Measurements from ENCODE around the gene ZCCHC10. TPM values are rescaled to one million over a fixed set of nuclear protein-coding genes. Genes with fewer than 3 reads are reported as not detected.
"Not testable (repeated sequence)": the region's sequence is repeated elsewhere in the genome, so short reads cannot be mapped to it uniquely, and the experiment has no call there.

ZCCHC10 gene
- total RNA-seq, 1 experiment from 2014 or later = 23.7 TPM

DNA sequence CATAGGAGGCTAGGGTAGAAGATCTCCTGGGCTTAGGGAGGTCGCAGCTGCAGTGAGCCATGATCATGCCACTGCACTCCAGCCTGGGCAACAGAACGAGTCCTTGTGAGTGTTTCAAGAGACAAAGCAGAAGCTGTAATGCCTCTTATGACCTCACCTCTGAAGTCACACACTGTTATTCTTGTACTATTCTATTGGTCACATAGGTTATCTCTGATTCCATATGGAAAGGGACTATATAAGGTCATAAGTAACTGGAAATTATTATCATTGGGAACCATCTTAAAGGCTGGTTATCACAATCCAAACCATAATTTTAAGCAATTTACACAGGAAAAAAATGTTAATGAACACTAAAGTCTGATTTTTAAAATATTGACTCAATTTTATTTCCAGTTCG is 45.1 kb downstream of the ZCCHC10 start:
- H3K4me1 ChIP-seq (ENCODE audit: low read length) = no peaks in the 10 kb centered on the region
- no peaks in the 10 kb centered on the region for H3K36me3 ChIP-seq (ENCODE audit: insufficient read depth, low read length)
- H3K9ac ChIP-seq (ENCODE audit: low read length) = no peak overlapping the region
- H3K9me2 ChIP-seq (replicated peaks; ENCODE audit: insufficient read depth, low read length) = no peaks in the 10 kb centered on the region
- H3K79me2 ChIP-seq (ENCODE audit: low read length) = no peaks in the 10 kb centered on the region
- H3K9me3 ChIP-seq (ENCODE audit: low read length) = no peaks in the 10 kb centered on the region; the same call in 1 of the 2 replicates
- H3K27me3 ChIP-seq (ENCODE audit: low read length) = no peaks in the 10 kb centered on the region
- H3K4me3 ChIP-seq (ENCODE audit: low read length) = no peak overlapping the region
- no peak overlapping the region for H3K4me2 ChIP-seq (ENCODE audit: low read depth, low read length, poor library complexity, severe bottlenecking)
- no peak overlapping the region for H3K27ac ChIP-seq (ENCODE audit: low read length)
- H4K20me1 ChIP-seq (ENCODE audit: insufficient read depth, low read depth, low read length) = no peaks in the 10 kb centered on the region
- H2AFZ ChIP-seq (ENCODE audit: low read length) = no peak overlapping the region
- DNase-seq = no peak

DNA sequence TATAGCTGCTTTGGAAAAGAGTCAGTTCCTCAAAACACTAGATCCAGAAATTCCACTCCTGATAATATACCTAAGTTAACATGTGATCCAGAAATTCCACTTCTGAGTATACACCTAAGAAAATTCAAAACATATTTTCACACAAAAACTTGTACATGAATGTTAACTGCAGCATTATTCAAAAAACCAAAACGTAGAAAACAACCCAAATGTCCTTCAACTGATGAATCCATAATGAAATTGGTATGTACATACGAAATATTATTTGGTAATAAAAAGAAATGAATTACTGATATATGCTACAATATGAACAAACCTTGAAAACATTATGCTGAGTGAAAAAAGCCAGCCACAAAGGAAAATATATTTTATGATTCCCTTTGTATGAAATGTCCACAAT is 46.4 kb downstream of the ZCCHC10 start:
- H3K4me3 ChIP-seq (ENCODE audit: low read length) = no peak overlapping the region
- no peak overlapping the region for H2AFZ ChIP-seq (ENCODE audit: low read length)
- no peak overlapping the region for H3K27ac ChIP-seq (ENCODE audit: low read length)
- no peaks in the 10 kb centered on the region for H3K9me2 ChIP-seq (replicated peaks; ENCODE audit: insufficient read depth, low read length)
- no peaks in the 10 kb centered on the region for H4K20me1 ChIP-seq (ENCODE audit: insufficient read depth, low read depth, low read length)
- no peaks in the 10 kb centered on the region for H3K27me3 ChIP-seq (ENCODE audit: low read length)
- H3K9me3 ChIP-seq (ENCODE audit: low read length) = no peaks in the 10 kb centered on the region; the same call in 1 of the 2 replicates
- H3K79me2 ChIP-seq (ENCODE audit: low read length) = no peaks in the 10 kb centered on the region
- DNase-seq = no peak
- H3K9ac ChIP-seq (ENCODE audit: low read length) = no peak overlapping the region
- H3K4me1 ChIP-seq (ENCODE audit: low read length) = no peaks in the 10 kb centered on the region
- no peaks in the 10 kb centered on the region for H3K36me3 ChIP-seq (ENCODE audit: insufficient read depth, low read length)
- no peak overlapping the region for H3K4me2 ChIP-seq (ENCODE audit: low read depth, low read length, poor library complexity, severe bottlenecking)

DNA sequence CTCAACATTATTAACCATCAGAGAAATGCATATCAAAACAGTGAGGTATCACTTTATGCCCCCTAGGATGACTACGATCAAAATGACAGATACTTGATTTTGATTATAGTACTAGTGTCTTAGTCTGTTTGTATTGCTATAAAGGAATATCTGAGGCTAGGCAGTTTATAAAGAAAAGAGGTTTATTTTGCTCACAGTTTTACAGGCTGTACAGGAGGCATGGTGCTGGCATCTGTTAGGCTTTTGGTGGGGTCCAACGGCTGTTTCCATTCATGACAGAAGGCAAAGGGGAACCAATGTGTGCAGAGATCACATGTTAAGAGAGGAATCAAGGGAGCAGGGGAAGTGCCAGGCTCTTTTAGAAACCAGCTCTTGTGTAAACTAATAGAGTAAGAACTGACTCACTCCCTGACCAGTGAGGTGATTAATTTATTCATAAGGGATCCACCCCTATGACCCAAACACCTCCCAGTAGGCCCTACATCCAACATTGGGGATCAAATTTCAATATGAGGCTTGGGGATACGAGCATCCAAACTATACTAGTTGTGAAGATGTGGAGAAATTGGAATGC is 46.9 kb downstream of the ZCCHC10 start:
- DNase-seq = no peak
- H3K79me2 ChIP-seq (ENCODE audit: low read length) = no peaks in the 10 kb centered on the region
- no peaks in the 10 kb centered on the region for H3K4me1 ChIP-seq (ENCODE audit: low read length)
- H3K9ac ChIP-seq (ENCODE audit: low read length) = no peak overlapping the region
- H2AFZ ChIP-seq (ENCODE audit: low read length) = no peak overlapping the region
- no peak overlapping the region for H3K27ac ChIP-seq (ENCODE audit: low read length)
- no peaks in the 10 kb centered on the region for H4K20me1 ChIP-seq (ENCODE audit: insufficient read depth, low read depth, low read length)
- H3K9me3 ChIP-seq (ENCODE audit: low read length) = no peaks in the 10 kb centered on the region; the same call in 1 of the 2 replicates
- H3K4me2 ChIP-seq (ENCODE audit: low read depth, low read length, poor library complexity, severe bottlenecking) = no peak overlapping the region
- H3K36me3 ChIP-seq (ENCODE audit: insufficient read depth, low read length) = no peaks in the 10 kb centered on the region
- no peaks in the 10 kb centered on the region for H3K9me2 ChIP-seq (replicated peaks; ENCODE audit: insufficient read depth, low read length)
- H3K27me3 ChIP-seq (ENCODE audit: low read length) = no peaks in the 10 kb centered on the region
- H3K4me3 ChIP-seq (ENCODE audit: low read length) = no peak overlapping the region

DNA sequence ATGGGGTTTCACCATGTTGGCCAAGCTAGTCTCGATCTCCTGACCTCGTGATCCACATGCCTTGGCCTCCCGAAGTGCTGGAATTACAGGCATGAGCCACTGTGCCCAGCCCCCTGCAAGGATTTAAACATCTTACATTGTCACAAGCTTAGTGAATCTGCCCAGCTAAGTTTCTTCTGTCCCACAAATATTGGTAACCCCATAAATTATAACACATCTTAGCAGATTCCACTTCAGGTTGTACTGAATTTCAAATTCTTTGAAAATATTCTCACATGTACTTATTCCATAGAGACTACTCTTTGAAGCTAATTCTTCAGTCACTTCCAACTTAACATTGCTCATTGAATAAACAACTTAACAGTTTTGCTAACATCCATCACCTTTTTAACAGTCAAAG is 49.5 kb downstream of the ZCCHC10 start:
- Histone ChIP-seq H3K27me3 (ENCODE audit: low read length) (no peaks in the 10 kb centered on the region), H3K4me1 (ENCODE audit: low read length) (no peaks in the 10 kb centered on the region), H3K36me3 (ENCODE audit: insufficient read depth, low read length) (no peaks in the 10 kb centered on the region), H3K4me3 (ENCODE audit: low read length) (no peak overlapping the region), H3K9me2 (replicated peaks; ENCODE audit: insufficient read depth, low read length) (no peaks in the 10 kb centered on the region), H3K9ac (ENCODE audit: low read length) (no peak overlapping the region), H3K27ac (ENCODE audit: low read length) (no peak overlapping the region), H4K20me1 (ENCODE audit: insufficient read depth, low read depth, low read length) (no peaks in the 10 kb centered on the region), H3K79me2 (ENCODE audit: low read length) (no peaks in the 10 kb centered on the region), H3K9me3 (ENCODE audit: low read length) (no peaks in the 10 kb centered on the region; the same call in 1 of the 2 replicates), H3K4me2 (ENCODE audit: low read depth, low read length, poor library complexity, severe bottlenecking) (no peak overlapping the region), H2AFZ (ENCODE audit: low read length) (no peak overlapping the region)
- no peak for DNase-seq

DNA sequence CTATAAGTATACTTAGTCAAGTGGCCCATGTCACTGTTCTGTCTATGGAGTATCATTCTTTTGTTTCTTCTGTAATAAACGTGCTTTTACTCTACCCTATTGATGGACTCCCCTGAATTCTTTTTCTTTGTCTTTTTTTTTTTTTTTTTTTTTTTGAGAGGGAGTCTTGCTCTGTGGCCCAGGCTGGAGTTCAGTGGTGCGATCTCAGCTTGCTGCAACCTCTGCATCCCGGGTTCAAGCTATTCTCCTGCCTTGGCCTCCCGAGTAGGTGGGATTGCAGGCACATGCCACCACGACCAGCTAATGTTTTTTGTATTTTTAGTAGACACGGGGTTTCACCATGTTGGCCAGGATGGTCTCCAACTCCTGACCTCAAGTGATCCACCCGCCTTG is 53.9 kb downstream of the ZCCHC10 start:
- not testable (repeated sequence) for DNase-seq; H3K27me3 ChIP-seq (ENCODE audit: low read length); H3K4me1 ChIP-seq (ENCODE audit: low read length); H3K9me2 ChIP-seq (replicated peaks; ENCODE audit: insufficient read depth, low read length); H3K79me2 ChIP-seq (ENCODE audit: low read length); H3K36me3 ChIP-seq (ENCODE audit: insufficient read depth, low read length); H3K4me2 ChIP-seq (ENCODE audit: low read depth, low read length, poor library complexity, severe bottlenecking); H3K4me3 ChIP-seq (ENCODE audit: low read length); H4K20me1 ChIP-seq (ENCODE audit: insufficient read depth, low read depth, low read length); H3K9ac ChIP-seq (ENCODE audit: low read length); H2AFZ ChIP-seq (ENCODE audit: low read length); H3K9me3 ChIP-seq (ENCODE audit: low read length); H3K27ac ChIP-seq (ENCODE audit: low read length)

DNA sequence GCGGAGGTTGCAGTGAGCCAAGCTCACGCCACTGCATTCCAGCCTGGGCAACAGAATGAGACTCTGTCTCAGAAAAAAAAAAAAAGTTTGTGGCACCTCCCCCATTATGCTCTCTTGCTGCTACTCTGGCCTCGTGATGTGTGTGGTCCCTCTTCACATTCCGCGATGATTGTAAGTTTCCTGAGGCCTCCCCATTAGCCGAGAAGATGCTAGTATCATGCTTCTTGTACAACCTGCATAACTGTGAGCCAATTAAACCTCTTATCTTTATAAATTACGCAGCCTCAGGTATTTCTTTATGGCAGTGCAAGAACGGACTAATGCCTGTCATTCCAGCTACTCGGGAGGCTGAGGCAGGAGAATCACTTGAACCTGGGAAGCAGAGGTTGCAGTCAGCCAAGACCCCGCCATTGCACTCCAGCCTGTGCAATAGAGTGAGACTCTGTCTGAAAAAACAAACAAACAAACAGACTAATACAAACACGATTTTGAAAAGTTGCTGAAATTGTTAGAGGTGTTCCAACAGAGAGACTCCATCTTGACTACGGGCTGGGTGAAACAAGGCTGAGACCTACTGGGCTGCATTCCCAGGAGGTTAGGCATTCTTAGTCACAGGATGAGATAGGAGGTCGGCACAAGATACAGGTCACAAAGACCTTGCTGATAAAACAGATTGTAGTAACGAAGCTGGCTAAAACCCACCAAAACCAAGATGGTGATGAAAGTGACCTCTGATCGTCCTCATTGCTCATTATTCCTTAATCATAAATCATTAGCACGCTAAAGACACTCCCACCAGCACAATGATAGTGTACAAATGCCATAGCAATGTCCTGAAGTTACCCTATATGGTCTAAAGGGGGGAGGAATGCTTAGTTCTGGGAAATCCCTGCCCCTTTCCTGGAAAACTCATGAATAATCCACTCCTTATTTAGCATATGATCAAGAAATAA is 54.6 kb downstream of the ZCCHC10 start:
- no peaks in the 10 kb centered on the region for H3K9me2 ChIP-seq (replicated peaks; ENCODE audit: insufficient read depth, low read length)

DNA sequence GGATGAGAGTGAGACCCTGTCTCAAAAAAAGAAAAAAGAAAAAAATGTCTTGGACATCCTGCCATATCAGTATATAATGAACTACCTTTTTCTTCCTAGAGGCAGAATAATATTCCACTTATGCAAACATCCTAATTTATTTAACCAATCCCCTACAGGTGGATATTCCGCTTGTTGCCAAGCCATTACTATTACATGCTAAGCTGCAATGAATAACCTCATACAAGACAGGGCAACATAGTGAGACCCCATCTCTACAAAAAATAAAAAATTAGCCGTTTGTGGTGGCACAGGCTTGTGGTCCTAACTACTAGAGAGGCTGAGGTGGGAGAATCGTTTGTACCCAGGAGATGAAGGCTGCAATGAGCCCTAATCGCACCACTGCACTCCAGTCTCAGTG is 61.2 kb downstream of the ZCCHC10 start:
- H3K4me2 ChIP-seq (ENCODE audit: low read depth, low read length, poor library complexity, severe bottlenecking) = no peak overlapping the region
- H3K27ac ChIP-seq (ENCODE audit: low read length) = no peak overlapping the region
- no peaks in the 10 kb centered on the region for H3K9me3 ChIP-seq (ENCODE audit: low read length)
- H3K36me3 ChIP-seq (ENCODE audit: insufficient read depth, low read length) = peaks cover 5% of the 10 kb centered on the region; the same call in 1 of the 2 replicates
- peaks cover 26% of the 10 kb centered on the region for H3K4me1 ChIP-seq (ENCODE audit: low read length)
- DNase-seq = no peak
- H4K20me1 ChIP-seq (ENCODE audit: insufficient read depth, low read depth, low read length) = no peaks in the 10 kb centered on the region
- H3K27me3 ChIP-seq (ENCODE audit: low read length) = no peaks in the 10 kb centered on the region
- no peaks in the 10 kb centered on the region for H3K9me2 ChIP-seq (replicated peaks; ENCODE audit: insufficient read depth, low read length)
- H3K79me2 ChIP-seq (ENCODE audit: low read length) = peaks cover 31% of the 10 kb centered on the region
- no peak overlapping the region for H2AFZ ChIP-seq (ENCODE audit: low read length)
- H3K4me3 ChIP-seq (ENCODE audit: low read length) = no peak overlapping the region
- no peak overlapping the region for H3K9ac ChIP-seq (ENCODE audit: low read length)

More for the DNA sequence above, 54.6 kb downstream of the ZCCHC10 start:
- Histone ChIP-seq H3K4me1 (ENCODE audit: low read length) (no peaks in the 10 kb centered on the region), H3K4me2 (ENCODE audit: low read depth, low read length, poor library complexity, severe bottlenecking) (no peak overlapping the region), H3K4me3 (ENCODE audit: low read length) (no peak overlapping the region), H3K36me3 (ENCODE audit: insufficient read depth, low read length) (no peaks in the 10 kb centered on the region), H4K20me1 (ENCODE audit: insufficient read depth, low read depth, low read length) (no peaks in the 10 kb centered on the region), H3K27me3 (ENCODE audit: low read length) (no peaks in the 10 kb centered on the region), H3K9ac (ENCODE audit: low read length) (no peak overlapping the region), H3K9me3 (ENCODE audit: low read length) (no peaks in the 10 kb centered on the region), H3K27ac (ENCODE audit: low read length) (no peak overlapping the region), H3K79me2 (ENCODE audit: low read length) (no peaks in the 10 kb centered on the region), H2AFZ (ENCODE audit: low read length) (no peak overlapping the region)
- DNase-seq = no peak
